NCI-H748 (cell line): ENCODE results near the gene CYTH3.
A peak's percentile ranks its signal among the peaks of the same experiment; 100 is the strongest.
"Not testable (repeated sequence)": the region's sequence is repeated elsewhere in the genome, so short reads cannot be mapped to it uniquely, and the experiment has no call there.

Source experiments
- DNase-seq: peaks from one replicate; lab custom pipeline; 2025; ENCODE audit not compliant: unreplicated experiment; lab: John Stamatoyannopoulos, UW

CYTH3 gene

GRCh38 chr7:6272481-6273323 lies at the start of gene CYTH3:
Gene CYTH3, minus strand, starts transcription at chr7:6272624. Its CDS starts 117 bp downstream, at chr7:6272507.
- peak; percentile 83 for DNase-seq

- DNase-seq: no peak
These were observed 48.4 kb upstream of the CYTH3 start for GRCh38 chr7:6320791-6321190.

DNA sequence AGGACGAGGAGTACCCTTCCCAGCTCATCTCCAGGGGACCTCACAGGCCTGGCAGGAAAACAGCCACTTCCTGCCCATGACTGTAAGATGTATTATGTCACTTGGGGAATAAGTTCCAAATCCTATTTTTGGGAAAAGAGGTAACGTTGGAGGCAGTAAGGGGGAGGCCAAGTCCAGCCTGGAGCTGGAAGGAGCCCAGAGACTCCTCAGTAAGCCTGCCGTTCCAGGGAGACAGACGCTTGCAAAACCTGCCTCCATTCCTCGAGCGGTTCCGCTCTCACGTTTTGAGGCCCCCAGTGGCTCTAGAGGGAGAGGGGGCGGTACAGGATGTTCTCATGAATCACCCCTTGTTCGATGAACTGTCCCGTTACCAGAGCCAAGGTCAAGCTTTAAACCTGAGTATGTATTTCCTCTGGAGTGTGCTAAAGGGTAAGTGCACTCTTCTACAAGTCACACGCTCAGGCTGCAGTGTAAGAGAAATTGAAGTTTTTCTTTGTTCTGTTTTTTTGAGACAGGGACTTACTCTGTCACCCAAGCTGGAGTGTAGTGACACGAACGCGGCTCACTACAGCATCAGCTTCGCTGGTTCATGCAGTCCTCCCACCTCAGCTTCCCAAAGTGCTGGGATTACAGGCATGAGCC lies 45.5 kb upstream of the CYTH3 start:
- no peak for DNase-seq

- no peak for DNase-seq
These were observed 43.8 kb upstream of the CYTH3 start for GRCh38 chr7:6316226-6316625.

GRCh38 chr7:6315746-6316145 lies 43.3 kb upstream of the CYTH3 start:
- DNase-seq: no peak

GRCh38 chr7:6310271-6310993 lies 38.0 kb upstream of the CYTH3 start:
- no peak for DNase-seq

DNA sequence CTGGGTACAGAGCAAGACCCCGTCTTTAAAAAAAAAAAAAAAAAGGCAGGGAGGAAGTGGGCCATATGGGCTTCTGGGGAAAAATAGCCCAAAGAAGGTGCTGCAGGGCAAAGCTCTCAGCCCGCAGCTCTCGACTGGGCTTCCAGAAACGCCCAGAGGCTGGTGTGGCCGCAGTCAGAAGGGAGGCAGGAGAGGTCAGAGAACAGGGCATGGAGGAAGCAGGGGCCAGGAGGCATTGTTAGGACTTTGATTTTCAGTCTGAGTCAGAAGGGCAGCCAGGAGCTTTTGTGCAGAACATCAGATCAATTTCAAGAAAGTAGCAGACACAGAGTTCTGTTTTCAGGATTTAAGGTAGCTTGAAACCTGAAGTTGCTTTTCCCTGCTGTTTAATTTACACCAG lies 35.3 kb upstream of the CYTH3 start:
- no peak for DNase-seq

DNA sequence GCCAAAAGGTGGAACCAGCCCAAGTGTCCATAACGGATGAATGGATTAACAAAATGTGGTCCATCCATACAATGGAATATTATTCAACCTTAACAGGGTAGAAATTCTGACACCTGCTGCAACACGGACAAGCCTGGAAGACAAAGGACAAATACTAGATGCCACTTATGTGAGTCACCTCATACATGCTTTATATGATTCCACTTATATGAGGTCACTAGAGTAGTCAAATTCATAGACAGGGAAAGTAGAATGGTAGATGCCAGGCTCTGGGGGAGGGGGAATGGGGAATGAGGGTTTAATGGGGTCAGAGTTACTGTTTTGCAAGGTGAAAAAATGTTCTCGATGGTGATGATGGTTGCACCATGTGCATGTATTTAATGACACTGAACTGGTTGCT lies 34.0 kb upstream of the CYTH3 start:
- no peak for DNase-seq

GRCh38 chr7:6305330-6305729 lies 32.9 kb upstream of the CYTH3 start:
- no peak for DNase-seq

- DNase-seq: not testable (repeated sequence)
These were observed 29.0 kb upstream of the CYTH3 start for GRCh38 chr7:6301446-6301845.

GRCh38 chr7:6299774-6300173 lies 27.4 kb upstream of the CYTH3 start:
- DNase-seq: peak; percentile 22

GRCh38 chr7:6294839-6295238 lies 22.4 kb upstream of the CYTH3 start:
- no peak for DNase-seq

DNA sequence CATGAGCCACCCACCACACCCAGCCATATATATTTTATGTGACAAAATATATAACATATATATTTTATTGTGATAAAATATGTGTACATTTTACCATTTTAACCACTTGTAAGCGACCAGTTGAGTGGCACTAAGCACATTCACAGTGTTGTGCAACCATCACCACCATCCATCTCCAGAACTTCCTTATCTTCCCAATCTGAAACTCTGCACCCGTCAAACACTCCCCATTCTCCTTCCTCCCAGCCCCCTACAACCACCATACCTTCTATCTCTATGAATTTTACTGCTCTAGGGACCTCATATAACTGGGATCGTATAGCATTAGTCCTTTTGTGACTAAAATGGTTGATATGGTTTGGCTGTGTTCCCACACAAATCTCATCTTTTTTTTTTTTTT lies 20.8 kb upstream of the CYTH3 start:
- DNase-seq: no peak

GRCh38 chr7:6291941-6292340 lies 19.5 kb upstream of the CYTH3 start:
- not testable (repeated sequence) for DNase-seq

DNA sequence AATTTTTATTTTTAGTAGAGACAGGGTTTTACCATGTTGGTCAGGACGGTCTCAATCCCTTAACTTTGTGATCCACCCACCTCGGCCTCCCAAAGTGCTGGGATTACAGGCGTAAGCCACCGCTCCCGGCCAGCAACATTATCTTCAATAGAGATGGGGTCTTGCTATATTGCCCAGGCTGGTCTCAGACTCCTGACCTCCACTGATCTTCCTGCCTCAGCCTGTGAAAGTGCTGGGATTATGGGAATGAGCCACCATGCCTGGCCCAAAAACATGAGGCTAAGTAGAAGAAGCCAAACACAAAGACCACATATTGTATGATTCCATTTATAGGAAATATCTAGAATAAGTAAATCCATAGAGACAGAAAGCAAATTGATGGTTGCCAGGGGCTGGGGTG lies 19.1 kb upstream of the CYTH3 start:
- no peak for DNase-seq

DNA sequence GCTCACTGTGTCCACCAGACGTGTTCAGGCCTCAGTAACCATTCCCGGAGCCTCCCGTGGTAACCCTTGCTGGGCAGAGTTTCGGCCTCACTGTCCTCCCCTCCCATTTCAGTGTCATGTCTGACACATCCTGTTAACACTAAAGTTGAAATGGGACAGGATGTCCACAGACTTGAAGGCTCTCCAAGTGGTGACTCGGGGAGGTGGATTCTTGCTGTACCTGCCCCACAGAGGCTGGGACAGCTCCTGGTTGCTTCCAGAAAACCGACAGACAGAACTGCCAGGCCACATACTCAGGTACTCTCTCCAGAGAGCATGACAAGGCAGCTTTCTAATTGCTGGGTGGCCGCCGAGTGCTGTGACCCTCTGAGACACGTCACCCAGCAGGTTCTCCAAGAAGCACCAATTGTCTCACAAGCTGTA lies 17.9 kb upstream of the CYTH3 start:
- DNase-seq: no peak

GRCh38 chr7:6288270-6288860 lies 15.9 kb upstream of the CYTH3 start:
- DNase-seq: no peak

GRCh38 chr7:6286486-6286885 lies 14.1 kb upstream of the CYTH3 start:
- no peak for DNase-seq

DNA sequence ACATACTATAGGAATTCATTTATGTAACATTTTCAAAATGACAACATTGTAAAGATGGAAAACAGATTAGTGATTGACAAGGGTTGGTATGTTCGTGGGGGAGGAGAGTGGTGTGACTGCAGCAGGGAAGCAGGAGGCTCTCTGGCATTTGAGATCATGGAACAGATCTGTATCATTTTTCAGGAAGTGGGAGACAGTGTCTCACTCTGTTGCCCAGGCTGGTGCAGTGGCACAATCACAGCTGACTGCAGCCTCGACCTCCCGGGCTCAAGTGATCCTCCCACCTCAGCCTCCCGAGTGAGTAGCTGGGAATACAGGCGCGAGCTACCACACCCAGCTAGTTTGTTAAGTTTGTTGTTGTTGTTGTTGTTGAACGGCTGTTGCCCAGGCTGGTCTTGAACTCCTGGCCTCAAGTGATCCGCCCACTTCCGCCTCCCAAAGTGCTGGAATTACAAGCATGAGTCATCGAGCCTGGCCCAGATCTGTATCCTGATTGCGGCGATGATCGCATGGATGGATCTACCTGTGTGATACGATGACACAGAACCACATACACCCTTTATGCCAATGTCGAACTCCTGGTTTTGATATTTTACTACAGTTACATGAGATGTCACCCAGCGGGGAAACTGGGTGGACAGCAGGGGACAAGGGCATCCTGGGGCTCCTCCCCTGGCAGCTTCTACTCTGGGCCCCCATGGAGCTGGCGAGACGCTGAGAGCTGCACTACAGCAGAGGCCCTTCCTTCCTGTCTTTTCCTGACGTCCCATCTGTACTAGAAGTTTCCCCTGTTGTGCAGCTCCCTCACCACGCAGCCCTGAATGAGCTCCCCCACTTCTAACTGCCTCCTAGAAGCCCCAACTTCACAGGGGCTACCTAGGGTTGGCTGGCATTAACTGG lies 12.3 kb upstream of the CYTH3 start:
- no peak for DNase-seq

- no peak for DNase-seq
These were observed 11.6 kb upstream of the CYTH3 start for GRCh38 chr7:6284055-6284400.
